GM12878 (cell line): ENCODE measurements around the gene EYA2. TPM values are rescaled to one million over a fixed set of nuclear protein-coding genes. Genes with fewer than 3 reads are reported as not detected.

ENCODE experiments used
- CREB1 ChIP-seq: IDR thresholded peaks from 2 replicates; pipeline ENCODE4 v1.6.1; 2012; ENCODE audit warnings: low read depth, mild to moderate bottlenecking, inconsistent platforms
- CUX1 ChIP-seq: IDR thresholded peaks from 2 replicates; pipeline ENCODE4 v1.6.1; 2012; ENCODE audit warnings: improper control_type of control experiment, low read depth, low read length; ENCODE audit not compliant: insufficient replicate concordance
- E2F4 ChIP-seq: IDR thresholded peaks from 2 replicates; pipeline ENCODE4 v1.6.1; 2012; ENCODE audit warnings: low read depth, low read length, improper control_type of control experiment
- E4F1 ChIP-seq: fragments of 450-650 bp; IDR thresholded peaks from 2 replicates; pipeline ENCODE4 v1.6.1; 2018; ENCODE audit warnings: borderline replicate concordance, mild to moderate bottlenecking; ENCODE audit not compliant: partially characterized antibody
- IKZF1 ChIP-seq: fragments of 450-650 bp; conservative IDR thresholded peaks from 2 replicates; pipeline ENCODE4 v1.6.1; 2017; ENCODE audit warnings: antibody characterized with exemption, mild to moderate bottlenecking
- MTA2 ChIP-seq: fragments of 450-650 bp; IDR thresholded peaks from 2 replicates; pipeline ENCODE4 v1.6.1; 2016; ENCODE audit warnings: low read depth, mild to moderate bottlenecking, moderate library complexity
- ZNF592 ChIP-seq: fragments of 450-650 bp; IDR thresholded peaks from 2 replicates; pipeline ENCODE4 v1.6.1; 2017; ENCODE audit warnings: mild to moderate bottlenecking, moderate library complexity
- polyA plus RNA-seq, 11 experiments: library from polyadenylated mRNA; depleted of rRNA in 4 of 11; unstranded in 6 of 11; stranded (reverse) in 5 of 11; fragments of >200 nt; fragmentation: Nextera tagmentation in 4 of 11; fragmentation: Illumina TruSeq in 1 of 11; extraction: Ambion mirVana in 4 of 11; extraction: Trizol in 1 of 11; gene quantifications; 1 replicate in 1 of 11; 2 replicates in 10 of 11; pipeline versions ENCODE4 v1.2.1 to v1.2.3, GENCODE V29; 2011 to 2016; ENCODE audit warnings: inconsistent platforms in 2 of 11, missing spikeins in 2 of 11, low read depth in 1 of 11
- total RNA-seq, 4 experiments: library from RNA; depleted of rRNA in 3 of 4; stranded (reverse); fragments of >200 nt in 3 of 4; fragmentation: Illumina TruSeq in 1 of 4; extraction: Trizol in 1 of 4; gene quantifications; 2 replicates each; pipeline versions ENCODE4 v1.2.1 to v1.2.3, GENCODE V29; 2013 to 2021

The EYA2 gene
- total and polyA plus RNA-seq, 10 of the 15 experiments (the other 5 are each of a cell fraction or from before 2014, with no cell fraction given): 0.20 TPM; not detected in 9

- no peak for TF ChIP-seq CUX1
- no peak for TF ChIP-seq IKZF1
- TF ChIP-seq E2F4: no peak
- no peak for TF ChIP-seq CREB1
- TF ChIP-seq E4F1: no peak
- TF ChIP-seq MTA2: no peak
- no peak for TF ChIP-seq ZNF592
Measured at GRCh38 chr20:47213966-47214365, 319.3 kb downstream of the EYA2 start (continued).
